ENCODE data around the gene RAD51C.

Gene RAD51C

GRCh38 chr17:58679263-58680037 is 13.0 kb upstream of the RAD51C start:
- no peak for TF ChIP-seq CTCF (IDR thresholded peaks at IDR 0.05)

- no peak for TF ChIP-seq CTCF (IDR thresholded peaks at IDR 0.05)
These were observed 12.4 kb upstream of the RAD51C start for GRCh38 chr17:58680038-58680369.

GRCh38 chr17:58684003-58684402 is 8.4 kb upstream of the RAD51C start:
- TF ChIP-seq CTCF (IDR thresholded peaks at IDR 0.05): no peak

DNA sequence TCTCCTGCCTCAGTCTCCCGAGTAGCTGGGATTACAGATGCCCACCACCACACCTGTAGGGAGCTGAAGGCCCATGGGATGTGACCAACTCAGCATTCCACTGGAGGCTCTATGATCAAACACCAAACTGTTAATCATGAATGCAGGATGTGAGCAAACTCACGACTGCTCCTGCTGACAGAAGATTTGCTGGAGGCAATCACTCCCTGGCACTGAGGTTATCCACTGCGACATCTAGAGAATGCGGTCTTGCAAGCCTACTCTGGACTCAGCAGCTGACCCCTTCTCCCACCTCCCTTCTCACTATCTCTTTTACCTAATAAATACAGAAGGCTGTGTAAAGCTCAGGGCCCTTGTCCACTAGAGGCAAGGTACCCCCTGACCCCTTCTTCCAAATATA is 5.4 kb upstream of the RAD51C start:
- no peak for TF ChIP-seq CTCF (IDR thresholded peaks at IDR 0.05)

DNA sequence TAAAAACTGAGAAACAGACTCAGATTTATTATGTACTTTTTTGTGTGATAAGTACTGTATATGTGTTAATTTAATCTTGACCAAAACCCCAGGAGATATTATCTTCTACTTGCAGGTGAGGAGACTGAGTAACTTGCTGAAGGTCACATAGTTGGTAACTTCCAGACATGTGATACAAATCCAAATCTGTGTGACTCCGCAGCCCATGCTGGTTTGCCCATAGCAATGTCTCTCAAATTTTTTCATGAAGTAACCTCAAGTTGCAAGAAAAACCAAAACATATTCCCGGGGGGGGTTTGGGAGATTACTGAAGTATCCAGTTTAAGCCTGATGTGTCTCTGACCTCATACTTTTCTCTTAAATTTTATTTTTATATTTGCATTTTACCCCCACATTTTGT is 3.9 kb upstream of the RAD51C start:
- no peak for TF ChIP-seq CTCF (IDR thresholded peaks at IDR 0.05)

DNA sequence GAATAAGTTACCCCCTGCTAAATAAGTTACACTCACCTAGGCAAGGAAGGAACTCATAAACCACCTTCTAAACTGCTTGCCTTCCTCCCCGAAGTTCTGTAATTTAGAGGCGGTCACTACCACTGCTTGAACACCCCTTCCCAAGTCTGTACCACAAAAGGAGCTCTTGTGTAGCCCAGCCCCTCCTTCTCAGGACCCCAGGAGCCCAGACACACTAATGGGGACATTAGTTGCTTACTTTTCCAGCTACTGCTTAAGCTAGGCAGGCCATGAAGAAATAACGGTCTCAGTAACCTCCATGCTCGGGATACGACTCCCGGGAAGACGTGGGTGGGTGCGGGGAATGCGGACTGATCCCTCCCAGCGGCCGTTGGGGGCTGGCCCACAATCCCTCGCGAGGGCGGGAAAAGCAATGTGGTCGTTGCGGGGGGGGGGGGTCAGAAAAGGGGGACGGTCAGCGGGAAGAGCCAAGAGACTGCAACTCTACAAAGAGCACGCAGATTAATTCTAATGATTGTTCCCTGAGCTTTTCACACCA is 632 bp upstream of the RAD51C start, which contains the start of gene TEX14:
TSS of gene TEX14 (minus strand) at position 345 of the 538 bp plus-strand sequence. CDS start 40,044 bp downstream, outside the sequence.
- TF ChIP-seq CTCF (IDR thresholded peaks at IDR 0.05): no peak

GRCh38 chr17:58693208-58693607 is 806 bp downstream of the RAD51C start:
- no peak for TF ChIP-seq CTCF (IDR thresholded peaks at IDR 0.05)

All from LNCAP (cell line).